ENCODE data around the gene VRK3. TPM values are rescaled to one million over a fixed set of nuclear protein-coding genes. Genes with fewer than 3 reads are reported as not detected.
A peak's percentile ranks its signal among the peaks of the same experiment; 100 is the strongest.
"Not testable (repeated sequence)": the region's sequence is repeated elsewhere in the genome, so short reads cannot be mapped to it uniquely, and the experiment has no call there.

The VRK3 gene, protein sequence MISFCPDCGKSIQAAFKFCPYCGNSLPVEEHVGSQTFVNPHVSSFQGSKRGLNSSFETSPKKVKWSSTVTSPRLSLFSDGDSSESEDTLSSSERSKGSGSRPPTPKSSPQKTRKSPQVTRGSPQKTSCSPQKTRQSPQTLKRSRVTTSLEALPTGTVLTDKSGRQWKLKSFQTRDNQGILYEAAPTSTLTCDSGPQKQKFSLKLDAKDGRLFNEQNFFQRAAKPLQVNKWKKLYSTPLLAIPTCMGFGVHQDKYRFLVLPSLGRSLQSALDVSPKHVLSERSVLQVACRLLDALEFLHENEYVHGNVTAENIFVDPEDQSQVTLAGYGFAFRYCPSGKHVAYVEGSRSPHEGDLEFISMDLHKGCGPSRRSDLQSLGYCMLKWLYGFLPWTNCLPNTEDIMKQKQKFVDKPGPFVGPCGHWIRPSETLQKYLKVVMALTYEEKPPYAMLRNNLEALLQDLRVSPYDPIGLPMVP
- total RNA-seq (21.3 and 26.9 TPM in 2 replicates), polyA plus RNA-seq (40.6 and 40.9 TPM in 2 replicates), polyA minus RNA-seq (ENCODE audit: low replicate concordance) (15.3 and 38.0 TPM in 2 replicates)
- polyA plus RNA-seq (2012) = 25.9 and 29.3 TPM in 2 replicates

- peaks cover 44% of the 10 kb centered on the region for H3K79me2 ChIP-seq (ENCODE audit: control insufficient read depth, insufficient read depth, low read length)
Observed at GRCh38 chr19:50025022-50025793, at the start of gene VRK3. TSS of gene VRK3 (minus strand) at chr19:50025372. CDS start at chr19:50016162, 9,210 bp downstream.

GRCh38 chr19:50068382-50068781, 43.2 kb upstream of the VRK3 start:
- not testable (repeated sequence) for H3K9me3 ChIP-seq (ENCODE audit: control insufficient read depth, insufficient read depth, low read depth, low read length); H3K36me3 ChIP-seq (ENCODE audit: control insufficient read depth, insufficient read depth, low read length); H2AFZ ChIP-seq (ENCODE audit: low read length); H3K27ac ChIP-seq (ENCODE audit: insufficient read depth, low read length); H4K20me1 ChIP-seq (ENCODE audit: control insufficient read depth, extremely low read depth, insufficient read depth, low read length); H3K4me3 ChIP-seq (replicated peaks in 1 of 4; ENCODE audit: control extremely low read depth in 1 of 4, insufficient read depth in 1 of 4, low read depth in 3 of 4, low read length in 4 of 4); H3K4me1 ChIP-seq (ENCODE audit: control insufficient read depth, extremely low read depth, insufficient read depth, low read length); H3K79me2 ChIP-seq (ENCODE audit: control insufficient read depth, insufficient read depth, low read length); H3K27me3 ChIP-seq (ENCODE audit: control insufficient read depth, insufficient read depth, low read length); H3K4me2 ChIP-seq (ENCODE audit: extremely low read depth, insufficient read depth, low read length); H3K9ac ChIP-seq (ENCODE audit: insufficient read depth, low read length); DNase-seq (ENCODE audit: low read depth in 2 of 2)

More at GRCh38 chr19:50025022-50025793, at the start of gene VRK3:
- no peaks in the 10 kb centered on the region for H3K9me3 ChIP-seq (ENCODE audit: control insufficient read depth, insufficient read depth, low read depth, low read length)
- H2AFZ ChIP-seq (ENCODE audit: low read length) = peak within 1 kb of the TSS; percentile 98
- no peaks in the 10 kb centered on the region for H4K20me1 ChIP-seq (ENCODE audit: control insufficient read depth, extremely low read depth, insufficient read depth, low read length)
- peak within 1 kb of the TSS; percentile 98 for H3K4me2 ChIP-seq (ENCODE audit: extremely low read depth, insufficient read depth, low read length)
- H3K27me3 ChIP-seq (ENCODE audit: control insufficient read depth, insufficient read depth, low read length) = no peaks in the 10 kb centered on the region
- H3K4me3 ChIP-seq (replicated peaks in 1 of 4; ENCODE audit: control extremely low read depth in 1 of 4, insufficient read depth in 1 of 4, low read depth in 3 of 4, low read length in 4 of 4) = peak within 1 kb of the TSS; percentile 91 to 92 (median 91)
- peak within 1 kb of the TSS; percentile 100 for H3K27ac ChIP-seq (ENCODE audit: insufficient read depth, low read length)
- H3K4me1 ChIP-seq (ENCODE audit: control insufficient read depth, extremely low read depth, insufficient read depth, low read length) = no peaks in the 10 kb centered on the region
- no peaks in the 10 kb centered on the region for H3K36me3 ChIP-seq (ENCODE audit: control insufficient read depth, insufficient read depth, low read length)
- peak; percentile 99 to 100 for DNase-seq (ENCODE audit: low read depth in 2 of 2)
- H3K9ac ChIP-seq (ENCODE audit: insufficient read depth, low read length) = peak within 1 kb of the TSS; percentile 97
- no peak for TF ChIP-seq EZH2 (IDR thresholded peaks at IDR 0.05; ENCODE audit: low read length, missing control alignments)
- TF ChIP-seq, protein P1, sequence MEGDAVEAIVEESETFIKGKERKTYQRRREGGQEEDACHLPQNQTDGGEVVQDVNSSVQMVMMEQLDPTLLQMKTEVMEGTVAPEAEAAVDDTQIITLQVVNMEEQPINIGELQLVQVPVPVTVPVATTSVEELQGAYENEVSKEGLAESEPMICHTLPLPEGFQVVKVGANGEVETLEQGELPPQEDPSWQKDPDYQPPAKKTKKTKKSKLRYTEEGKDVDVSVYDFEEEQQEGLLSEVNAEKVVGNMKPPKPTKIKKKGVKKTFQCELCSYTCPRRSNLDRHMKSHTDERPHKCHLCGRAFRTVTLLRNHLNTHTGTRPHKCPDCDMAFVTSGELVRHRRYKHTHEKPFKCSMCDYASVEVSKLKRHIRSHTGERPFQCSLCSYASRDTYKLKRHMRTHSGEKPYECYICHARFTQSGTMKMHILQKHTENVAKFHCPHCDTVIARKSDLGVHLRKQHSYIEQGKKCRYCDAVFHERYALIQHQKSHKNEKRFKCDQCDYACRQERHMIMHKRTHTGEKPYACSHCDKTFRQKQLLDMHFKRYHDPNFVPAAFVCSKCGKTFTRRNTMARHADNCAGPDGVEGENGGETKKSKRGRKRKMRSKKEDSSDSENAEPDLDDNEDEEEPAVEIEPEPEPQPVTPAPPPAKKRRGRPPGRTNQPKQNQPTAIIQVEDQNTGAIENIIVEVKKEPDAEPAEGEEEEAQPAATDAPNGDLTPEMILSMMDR (conservative IDR thresholded peaks at IDR 0.05 in 1 of 2, IDR thresholded peaks at IDR 0.05 in 1 of 2; ENCODE audit: low read depth in 1 of 2, low read length in 2 of 2) = peak in 1 of 2 donors; percentile 17

DNA sequence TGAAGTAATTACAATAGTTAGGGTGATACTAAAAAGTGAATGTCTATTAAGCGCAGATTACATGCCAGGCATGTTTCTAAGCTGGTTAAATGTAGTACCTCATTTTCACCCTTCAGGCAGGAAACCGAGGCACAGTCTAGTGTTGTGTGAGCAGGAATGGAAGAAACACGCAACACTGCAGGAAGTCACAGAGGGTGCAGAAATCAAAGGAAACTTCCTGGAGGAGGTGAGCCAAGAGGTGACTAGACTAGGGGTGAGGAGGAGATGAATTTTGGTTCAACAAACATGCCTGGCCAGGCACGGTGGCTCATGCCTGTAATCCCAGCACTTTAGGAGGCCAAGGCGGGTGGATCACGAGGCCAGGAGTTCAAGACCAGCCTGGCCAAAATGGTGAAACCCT, 42.4 kb upstream of the VRK3 start:
- TF ChIP-seq, protein P1 (conservative IDR thresholded peaks at IDR 0.05 in 1 of 2, IDR thresholded peaks at IDR 0.05 in 1 of 2; ENCODE audit: low read depth in 1 of 2, low read length in 2 of 2) = no peak
- no peak for TF ChIP-seq EZH2 (IDR thresholded peaks at IDR 0.05; ENCODE audit: low read length, missing control alignments)
- H2AFZ ChIP-seq (ENCODE audit: low read length) = no peak overlapping the region

More for the DNA sequence above, 42.4 kb upstream of the VRK3 start:
- H3K4me2 ChIP-seq (ENCODE audit: extremely low read depth, insufficient read depth, low read length) = no peak overlapping the region
- no peak overlapping the region for H3K4me3 ChIP-seq (replicated peaks in 1 of 4; ENCODE audit: control extremely low read depth in 1 of 4, insufficient read depth in 1 of 4, low read depth in 3 of 4, low read length in 4 of 4)
- H3K4me1 ChIP-seq (ENCODE audit: control insufficient read depth, extremely low read depth, insufficient read depth, low read length) = no peaks in the 10 kb centered on the region
- DNase-seq (ENCODE audit: low read depth in 2 of 2) = no peak
- H3K9ac ChIP-seq (ENCODE audit: insufficient read depth, low read length) = no peak overlapping the region
- no peaks in the 10 kb centered on the region for H3K36me3 ChIP-seq (ENCODE audit: control insufficient read depth, insufficient read depth, low read length)
- no peaks in the 10 kb centered on the region for H3K79me2 ChIP-seq (ENCODE audit: control insufficient read depth, insufficient read depth, low read length)
- no peaks in the 10 kb centered on the region for H4K20me1 ChIP-seq (ENCODE audit: control insufficient read depth, extremely low read depth, insufficient read depth, low read length)
- H3K27me3 ChIP-seq (ENCODE audit: control insufficient read depth, insufficient read depth, low read length) = no peaks in the 10 kb centered on the region
- no peak overlapping the region for H3K27ac ChIP-seq (ENCODE audit: insufficient read depth, low read length)
- no peaks in the 10 kb centered on the region for H3K9me3 ChIP-seq (ENCODE audit: control insufficient read depth, insufficient read depth, low read depth, low read length)
